Measurements from ENCODE around the gene RBM23.
A peak's percentile ranks its signal among the peaks of the same experiment; 100 is the strongest.
"Not testable (repeated sequence)": the region's sequence is repeated elsewhere in the genome, so short reads cannot be mapped to it uniquely, and the experiment has no call there.

The RBM23 gene

DNA sequence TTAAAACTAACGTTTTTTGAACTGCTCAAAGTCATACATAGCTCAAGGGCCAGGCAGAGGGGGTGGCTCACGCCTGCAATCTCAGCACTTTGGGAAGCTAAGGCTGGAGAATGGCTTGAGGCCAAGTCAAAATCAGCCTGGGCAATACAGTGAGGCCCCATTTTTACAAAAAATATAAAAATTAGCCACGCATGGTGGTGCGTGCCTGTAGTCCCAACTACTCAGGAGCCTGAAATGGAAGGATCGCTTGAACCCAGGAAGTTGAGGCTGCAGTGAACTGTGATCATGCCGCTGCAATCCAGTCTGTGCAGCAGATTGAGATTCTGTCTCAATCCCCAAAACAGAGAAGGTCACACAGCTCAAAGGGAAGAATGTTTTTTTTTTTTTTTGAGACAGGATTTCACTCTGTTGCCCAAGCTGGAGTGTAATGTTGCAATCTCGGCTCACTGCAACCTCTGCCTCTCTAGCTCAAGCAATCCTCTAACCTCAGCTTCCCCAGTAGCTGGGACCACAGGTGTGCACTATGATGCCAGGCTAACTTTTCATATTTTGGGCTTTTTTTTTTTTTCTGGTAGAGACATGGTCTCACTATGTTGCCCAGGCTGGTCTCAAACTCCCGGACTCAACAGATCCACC is 2.9 kb downstream of the RBM23 start:
- DNase-seq = no peak

DNA sequence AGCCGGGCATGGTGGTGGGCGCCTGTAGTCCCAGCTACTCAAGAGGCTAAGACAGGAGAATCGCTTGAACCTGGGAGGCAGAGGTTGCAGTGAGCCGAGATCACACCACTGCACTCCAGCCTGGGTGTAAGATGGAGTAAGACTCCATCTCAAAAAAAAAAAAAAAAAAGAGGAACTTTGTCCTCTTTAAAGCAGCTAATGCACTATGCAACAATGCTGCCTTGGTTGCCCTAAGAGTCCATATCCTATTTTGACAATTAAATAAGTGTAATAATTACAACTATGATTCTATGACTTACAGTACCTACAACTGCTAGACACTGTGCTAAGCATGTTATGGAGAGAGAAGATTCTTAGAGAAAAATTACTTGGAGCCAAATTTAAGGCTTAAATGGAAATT is 4.1 kb downstream of the RBM23 start:
- DNase-seq = not testable (repeated sequence)

DNA sequence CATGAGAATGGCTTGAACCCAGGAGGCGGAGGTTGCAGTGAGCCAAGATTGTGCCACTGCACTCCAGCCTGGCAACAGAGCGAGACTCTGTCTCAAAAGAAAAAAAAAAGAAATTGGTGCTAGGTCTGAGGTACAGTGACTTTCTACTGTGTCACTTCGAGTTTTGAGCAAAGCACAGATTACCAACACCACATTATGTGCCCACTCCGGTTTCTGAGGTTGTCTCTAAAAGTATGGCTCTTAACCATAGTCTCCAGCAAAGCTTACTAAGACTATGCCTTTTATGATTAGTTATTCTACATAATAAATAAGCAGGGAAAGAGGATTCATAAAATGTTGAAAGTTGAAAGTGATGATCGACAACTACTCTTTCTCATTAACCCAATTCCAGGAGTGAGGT is 8.0 kb downstream of the RBM23 start:
- DNase-seq = no peak

DNA sequence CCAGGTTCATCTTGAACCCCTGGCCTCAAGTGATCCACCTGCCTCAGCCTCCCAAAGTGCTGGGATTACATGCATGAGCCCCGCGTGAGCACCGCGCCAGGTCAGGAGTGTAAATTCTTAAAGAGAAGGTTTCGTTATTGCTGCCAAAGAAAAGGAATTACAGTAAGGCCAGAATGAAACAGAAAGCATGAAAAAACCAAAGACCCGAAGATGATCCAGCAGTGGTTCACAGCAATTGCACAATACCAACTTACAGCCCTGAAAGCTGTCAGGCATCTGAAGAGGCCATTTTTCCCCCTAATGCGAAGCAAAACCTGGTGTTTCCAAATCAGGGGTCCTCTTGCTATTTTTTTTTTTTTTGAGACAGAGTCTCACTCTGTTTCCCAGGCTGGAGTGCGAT is 10.3 kb downstream of the RBM23 start:
- DNase-seq = no peak

DNA sequence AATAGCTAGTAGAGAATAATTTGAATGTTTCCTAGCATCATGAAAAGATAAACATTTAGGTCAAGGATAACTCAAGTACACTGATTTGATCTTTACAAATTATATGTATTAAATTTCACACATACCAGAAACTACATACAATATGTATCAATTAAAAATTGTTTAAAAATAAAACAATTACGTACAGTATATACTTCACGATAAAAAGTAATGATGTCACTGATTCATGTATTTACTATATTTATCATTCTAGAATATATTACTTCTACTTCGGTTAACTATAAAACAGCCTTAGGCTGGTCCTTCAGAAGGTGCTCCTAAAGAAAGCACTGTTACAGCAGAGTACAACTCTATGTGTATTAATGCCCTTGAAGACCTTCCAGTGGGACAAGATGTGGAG is 11.5 kb downstream of the RBM23 start:
- DNase-seq = no peak

DNA sequence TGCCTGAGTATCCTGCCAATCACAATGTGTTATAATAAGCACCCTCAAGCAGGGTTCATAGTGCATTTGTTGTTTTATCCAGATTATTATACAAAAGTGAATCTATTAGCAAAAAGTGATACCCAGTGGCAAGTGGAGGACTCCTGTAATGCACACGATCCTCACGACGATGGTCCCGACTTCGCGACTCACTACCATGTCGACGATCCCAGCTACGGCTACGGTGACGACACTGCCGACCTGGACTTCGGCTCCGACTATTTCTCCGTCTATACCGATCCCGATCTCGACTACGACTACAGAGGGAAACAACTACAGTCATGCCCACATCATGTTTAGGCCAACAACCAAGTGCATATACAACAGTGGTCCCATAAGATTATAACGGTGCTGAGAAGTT is 12.9 kb downstream of the RBM23 start:
- DNase-seq = no peak

DNA sequence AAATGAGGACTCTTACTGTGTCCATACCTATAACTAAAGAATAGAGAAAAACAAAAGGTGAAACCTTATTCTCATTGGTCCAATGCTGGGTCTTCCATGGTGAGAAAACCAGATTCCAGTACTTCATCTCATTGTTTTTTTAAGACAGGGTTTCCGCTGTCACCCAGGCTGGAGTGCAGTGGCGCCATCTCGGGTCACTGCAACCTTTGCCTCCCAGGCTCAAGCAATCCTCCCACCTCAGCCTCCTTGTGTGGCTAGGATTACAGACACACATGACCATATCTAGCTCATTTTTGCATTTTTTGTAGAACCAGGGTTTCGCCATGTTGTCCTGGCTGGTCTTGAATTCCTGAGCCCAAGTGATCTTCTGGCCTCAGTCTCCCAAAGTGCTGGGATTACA is 13.3 kb downstream of the RBM23 start:
- no peak for DNase-seq

DNA sequence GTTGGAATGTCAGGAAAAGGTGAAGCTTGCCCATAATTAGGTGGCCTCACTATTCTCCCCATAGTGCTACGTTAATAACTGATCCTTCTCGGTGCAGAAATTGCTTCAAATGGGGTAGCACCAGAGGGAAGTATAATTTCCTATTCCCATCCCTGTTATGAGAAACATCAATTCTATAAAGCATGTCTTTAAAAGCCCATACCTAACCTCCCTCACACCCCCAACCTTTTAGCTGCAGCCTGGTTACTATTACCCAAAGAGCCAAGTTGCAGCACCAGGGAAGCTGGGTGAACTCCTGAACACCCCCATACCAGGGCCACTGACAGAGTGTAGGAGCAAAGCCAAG is 15.2 kb downstream of the RBM23 start:
- DNase-seq = no peak

DNA sequence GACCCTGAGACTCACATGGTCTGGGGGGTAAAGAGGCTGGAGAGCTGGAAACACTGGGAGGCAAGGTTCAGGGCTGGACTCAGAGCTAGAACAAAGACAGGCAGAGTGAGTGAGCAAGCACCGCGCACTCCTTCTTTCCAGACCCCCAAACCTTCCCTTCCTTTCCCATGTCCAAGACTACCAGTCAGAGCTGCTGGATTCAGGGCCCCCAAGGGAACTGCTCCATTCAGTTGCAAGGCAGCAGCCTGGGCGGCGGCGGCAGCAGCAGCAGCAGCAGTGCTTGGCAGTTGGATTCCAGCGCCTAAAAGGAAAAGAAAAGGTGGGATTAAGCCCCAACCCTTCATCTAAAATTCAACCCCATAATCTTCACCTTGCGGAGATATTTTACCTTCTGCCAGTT is 17.1 kb downstream of the RBM23 start:
- no peak for DNase-seq

DNA sequence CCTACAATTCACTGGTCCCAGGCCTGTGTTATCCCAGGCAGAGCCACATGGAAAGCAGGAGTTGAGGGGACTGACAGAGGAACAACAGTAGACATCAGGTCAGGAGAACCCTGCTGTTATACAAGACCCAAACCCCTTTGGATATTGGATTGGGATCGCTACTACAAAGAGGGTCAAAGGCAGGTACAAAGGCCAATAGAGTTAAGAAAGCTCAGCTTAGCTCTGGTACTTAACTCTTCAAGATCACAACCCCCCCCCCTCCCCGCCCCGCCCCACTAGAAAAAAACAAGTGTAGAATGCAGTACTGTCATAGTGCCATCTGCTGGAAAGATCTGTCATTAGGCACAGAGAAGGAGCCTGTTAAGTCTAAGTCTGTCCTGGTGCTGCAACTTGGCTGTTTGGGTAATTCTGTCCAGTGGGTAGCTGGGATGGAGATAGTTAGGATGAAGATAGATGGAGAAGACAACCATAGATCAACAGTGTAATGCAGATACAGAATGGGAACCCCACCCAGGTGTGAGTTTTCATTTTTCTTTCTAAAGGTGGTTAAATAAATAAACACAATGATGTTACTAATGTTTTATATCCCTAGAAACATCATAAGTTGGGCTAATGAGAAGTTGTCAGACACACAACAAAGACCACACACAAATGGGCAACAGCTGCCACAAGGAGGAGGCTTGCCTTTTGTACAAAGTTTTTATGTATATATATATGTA is 18.7 kb downstream of the RBM23 start:
- DNase-seq = no peak

DNA sequence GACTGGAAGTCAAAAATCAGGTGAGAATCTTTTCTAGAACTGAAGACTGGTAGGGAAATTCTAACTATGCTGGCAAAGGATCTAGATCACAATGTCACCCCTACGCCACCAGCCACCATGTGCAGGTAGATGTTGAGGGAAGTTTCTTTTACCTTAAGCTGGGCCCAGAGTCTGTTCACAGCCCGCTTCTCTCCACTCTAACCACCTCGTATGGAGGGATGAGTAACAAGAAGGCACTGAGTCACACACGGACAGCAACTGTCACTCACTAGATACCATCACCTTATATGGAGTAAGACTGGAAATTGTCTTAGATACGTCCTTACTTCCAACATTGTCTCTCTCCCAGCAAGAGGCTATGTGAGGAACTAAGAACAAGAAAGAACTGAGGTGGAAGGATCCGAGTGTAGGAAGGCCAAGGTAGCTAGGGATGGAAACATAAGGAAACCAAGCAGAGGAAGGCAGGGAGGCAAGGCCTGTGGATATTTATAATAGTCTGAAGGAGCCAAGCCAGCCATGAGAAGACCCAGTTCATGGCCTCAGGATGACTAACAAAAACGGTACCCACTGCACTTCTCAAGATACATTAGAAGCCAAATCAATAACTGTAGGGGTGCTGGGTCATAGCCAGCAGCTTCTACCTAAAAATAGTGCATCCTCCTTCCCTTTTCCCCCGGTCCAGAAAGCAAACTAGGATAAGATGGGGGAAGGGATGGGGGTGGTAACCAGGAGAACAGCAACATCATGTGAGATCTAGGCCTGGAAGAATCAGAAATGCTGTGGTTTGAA is 20.5 kb downstream of the RBM23 start:
- DNase-seq = no peak

DNA sequence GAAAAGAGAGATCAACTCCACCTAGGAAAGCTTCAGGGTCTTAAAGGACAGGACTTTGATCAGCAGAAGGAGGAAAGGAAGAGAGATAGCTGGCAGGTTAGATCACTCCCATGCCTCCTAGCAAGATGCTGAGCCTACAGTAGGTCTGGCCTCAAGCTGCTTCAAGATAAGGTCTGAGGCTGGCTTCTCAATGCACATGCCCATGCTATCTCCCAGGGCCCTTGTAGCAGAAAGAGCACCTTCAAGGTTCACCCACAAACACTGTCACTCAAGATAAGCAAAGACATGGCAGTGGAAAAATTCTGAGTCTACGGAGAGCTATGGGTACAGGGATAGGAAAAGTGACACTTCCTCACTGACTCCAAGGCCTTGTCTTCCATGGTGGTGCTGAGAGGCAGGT is 21.6 kb downstream of the RBM23 start:
- no peak for DNase-seq

DNA sequence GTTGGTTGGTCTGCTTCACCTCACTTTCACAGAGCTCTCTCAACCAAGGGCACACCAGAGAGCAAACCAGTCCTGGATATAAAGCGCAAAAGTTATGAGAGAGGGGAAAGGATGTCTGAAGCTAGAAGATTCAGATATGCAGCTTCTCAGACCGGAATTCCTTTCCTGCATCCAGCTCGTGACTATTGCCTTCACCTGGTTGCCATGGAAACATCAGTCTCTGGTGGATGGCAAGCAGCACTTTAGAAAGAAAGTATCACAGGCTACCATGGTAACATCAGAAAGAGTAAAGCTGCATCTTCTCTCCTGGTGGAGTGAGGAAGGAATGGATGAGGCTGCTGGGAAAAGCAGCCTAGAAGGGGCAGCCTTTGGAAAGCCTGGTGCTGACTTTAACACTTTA is 22.2 kb downstream of the RBM23 start:
- no peak for DNase-seq

DNA sequence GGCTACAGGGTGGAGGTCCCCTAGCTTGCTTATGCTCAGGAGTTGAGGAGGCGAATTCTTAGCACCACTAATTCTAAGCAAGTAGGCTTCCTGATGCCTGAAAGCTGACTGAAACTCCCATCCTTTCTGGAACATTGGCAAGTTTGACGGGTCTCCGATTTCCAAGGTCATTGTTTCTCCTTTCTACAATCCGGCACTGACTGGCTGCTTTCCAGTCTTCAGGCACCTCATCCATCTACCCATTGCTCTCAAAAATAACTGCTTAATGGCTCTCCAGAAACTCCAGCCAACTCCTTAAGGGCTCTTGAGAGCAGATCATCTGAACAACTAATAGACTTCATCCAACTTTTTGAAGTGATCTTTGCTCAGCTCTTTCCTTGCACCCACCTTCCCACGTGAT is 22.6 kb downstream of the RBM23 start:
- DNase-seq = no peak

DNA sequence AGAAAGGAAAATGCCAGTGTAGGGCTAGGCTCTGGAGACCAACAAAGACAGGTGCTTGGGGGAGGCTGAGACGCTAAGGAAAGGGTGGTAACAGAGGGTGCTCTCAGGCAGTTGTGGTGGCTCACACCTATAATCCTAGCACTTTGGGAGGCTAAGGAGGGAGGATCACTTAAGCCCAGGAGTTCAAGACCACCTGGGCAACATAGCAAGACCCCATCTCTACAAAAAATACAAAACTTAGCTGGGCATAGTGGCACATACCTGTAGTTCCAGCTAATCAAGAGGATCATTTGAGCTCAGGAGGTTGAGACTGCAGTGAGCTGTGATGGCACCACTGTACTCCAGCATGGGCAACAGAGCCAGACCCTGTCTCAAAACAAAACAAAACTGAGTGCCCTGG is 23.5 kb downstream of the RBM23 start:
- no peak for DNase-seq

DNA sequence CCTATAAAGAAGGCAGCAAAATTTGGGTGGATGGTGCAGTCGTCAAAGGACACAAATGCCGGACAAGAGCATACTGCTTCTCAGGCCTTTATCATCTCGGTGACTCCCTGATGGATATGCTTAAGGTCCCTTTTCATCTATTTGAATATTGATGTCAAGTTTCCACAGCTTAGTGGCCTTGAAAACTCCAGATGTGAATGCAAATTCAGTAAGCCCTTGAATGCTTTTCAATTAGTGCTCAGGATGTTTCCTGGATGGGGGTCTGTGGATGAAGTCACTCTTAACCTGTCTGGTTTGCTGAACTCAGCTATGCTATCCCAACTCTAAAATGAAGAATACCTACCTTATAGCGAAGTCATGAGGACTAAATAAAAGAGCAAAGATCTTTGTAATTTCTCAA is 25.2 kb downstream of the RBM23 start:
- DNase-seq = no peak

DNA sequence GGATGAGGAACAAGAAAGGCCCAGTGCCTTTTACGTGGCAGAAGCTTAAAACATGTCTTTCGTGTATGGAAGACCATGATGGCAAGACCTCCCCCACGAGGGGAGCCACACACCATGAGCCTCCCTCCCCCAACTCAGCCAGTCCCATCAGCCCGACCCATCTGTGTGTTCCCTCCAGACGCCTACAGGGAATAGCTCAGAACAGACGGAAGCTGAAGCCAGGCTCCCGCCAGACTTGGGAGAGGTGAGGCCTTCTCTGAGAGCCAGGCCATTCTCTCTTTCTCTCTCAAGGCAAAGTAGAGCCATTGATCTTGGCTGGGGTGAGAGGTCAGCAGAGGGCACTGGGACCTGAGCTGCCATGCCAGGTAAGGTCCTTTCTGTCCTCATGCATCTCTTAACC is 26.5 kb downstream of the RBM23 start:
- DNase-seq = no peak

DNA sequence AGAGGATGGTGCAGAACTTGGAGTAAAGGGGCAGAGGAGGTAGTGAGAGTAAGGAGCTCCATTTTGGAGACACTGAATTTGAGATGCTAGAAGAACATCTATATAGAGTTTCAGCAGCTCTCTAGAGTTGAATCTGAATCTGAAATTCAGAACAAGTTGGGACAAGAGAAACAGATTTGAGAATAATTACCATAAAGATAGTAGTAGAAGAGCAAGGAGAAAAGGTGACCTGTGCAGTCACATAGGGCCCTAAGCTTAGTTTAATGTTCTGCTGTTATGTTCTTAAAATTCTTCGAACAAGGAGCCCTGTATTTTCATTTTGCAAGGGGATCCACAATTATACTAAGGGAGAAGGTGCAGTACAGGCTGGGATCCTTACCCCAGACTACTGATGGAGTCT is 28.5 kb downstream of the RBM23 start:
- no peak for DNase-seq

DNA sequence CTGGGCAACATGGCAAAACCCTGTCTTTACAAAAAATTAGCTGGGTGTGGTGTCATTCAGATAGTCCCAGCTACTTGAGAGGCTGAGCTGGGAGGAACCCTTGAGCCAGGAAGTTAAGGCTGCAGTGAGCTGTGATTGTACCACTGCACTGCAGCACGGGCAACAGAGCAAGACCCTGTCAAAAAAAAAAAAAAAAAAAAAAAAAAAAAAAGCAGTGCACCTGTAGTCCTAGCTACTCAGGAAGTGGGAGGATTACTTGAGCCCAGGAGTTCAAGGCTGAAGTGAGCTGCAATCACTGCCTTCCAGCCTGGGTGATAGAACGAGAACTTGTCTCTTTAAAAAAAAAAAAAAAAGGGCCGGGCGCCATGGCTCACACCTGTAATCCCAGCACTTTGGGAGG is 30.3 kb downstream of the RBM23 start:
- no peak for DNase-seq

DNA sequence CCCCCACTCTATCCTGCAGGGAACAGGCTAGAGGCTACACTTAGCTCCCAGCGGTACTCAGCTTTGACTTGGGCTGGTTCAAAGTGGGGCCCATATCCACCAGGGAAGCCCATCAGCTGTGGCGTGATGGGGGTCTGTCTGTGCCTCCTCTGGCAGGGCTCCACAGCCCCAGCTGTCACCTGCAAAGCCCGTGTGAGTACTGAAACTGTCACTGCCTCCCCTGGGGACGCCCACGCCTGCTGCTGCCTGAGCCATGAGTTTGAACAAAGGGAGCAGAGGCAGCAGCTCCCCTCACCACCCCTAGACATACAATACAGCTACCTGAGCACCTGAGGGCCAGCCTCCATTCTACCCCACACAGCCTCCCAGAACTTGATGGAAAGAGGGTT is 31.0 kb downstream of the RBM23 start:
- no peak for DNase-seq

DNA sequence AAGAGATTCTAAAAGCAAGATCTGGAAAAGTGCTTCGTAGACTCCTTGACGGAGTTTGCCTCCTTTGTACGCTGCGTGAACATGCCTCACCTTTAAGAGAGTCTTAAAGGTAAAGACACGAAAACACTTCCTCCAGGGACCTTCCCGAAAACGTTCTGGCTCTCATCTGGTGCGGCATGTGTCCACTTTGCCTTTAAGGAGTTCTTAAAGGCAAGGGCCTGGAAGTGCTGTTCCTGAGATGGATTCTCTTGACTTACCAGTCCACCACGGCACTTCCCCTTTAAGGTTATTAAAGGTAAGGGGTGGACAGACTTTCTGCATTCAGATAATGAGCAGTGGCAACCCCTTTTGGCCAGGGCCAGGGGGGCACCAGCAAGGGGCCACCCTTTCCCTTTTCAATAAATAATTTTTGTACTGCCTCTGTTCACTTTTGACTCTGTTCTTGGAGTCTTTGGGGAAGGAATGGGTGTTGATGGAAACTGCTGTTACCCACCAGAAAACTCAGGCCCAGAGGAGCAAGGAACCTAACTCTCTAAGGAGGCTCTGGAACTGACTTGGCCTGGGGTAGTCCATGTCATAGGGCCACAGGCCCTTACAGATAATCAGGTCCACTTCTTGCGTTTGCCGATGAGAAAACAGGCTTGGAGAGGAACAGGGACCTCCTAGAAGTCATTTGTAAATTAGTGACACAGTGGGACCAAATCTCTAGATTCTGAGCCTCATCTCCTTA is 31.5 kb downstream of the RBM23 start:
- no peak for DNase-seq

DNA sequence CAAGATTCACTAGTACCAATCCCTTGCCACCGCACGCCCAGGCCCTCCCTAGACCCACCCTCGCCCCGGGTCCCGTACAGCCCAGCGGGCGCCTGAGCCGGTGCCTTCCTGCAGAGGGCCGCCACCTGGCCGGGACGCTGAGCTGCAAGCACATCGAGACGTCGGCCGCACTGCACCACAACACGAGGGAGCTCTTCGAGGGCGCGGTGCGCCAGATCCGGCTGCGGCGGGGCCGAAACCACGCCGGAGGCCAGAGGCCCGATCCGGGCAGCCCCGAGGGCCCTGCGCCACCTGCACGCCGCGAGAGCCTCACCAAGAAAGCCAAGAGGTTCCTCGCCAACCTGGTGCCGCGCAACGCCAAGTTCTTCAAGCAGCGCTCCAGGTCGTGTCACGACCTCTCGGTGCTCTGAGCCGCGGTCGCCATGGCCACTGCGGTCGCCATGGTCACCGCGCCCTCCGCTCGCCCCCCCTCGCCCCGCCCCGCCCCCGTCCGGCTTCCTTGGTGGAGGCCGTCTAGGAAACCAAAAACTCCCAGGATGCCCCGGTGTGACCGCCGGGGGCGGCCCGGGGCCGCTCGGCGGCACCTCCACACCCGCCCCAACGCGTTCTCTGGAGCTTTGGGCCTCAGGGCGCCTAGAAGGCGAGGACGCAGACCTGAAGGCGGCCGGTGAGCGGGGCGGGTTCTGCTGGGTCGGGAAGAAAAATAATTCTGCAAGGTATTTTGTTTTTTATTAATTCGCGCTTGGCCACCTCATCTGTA is 32.3 kb downstream of the RBM23 start:
- peak; percentile 54 for DNase-seq

DNA sequence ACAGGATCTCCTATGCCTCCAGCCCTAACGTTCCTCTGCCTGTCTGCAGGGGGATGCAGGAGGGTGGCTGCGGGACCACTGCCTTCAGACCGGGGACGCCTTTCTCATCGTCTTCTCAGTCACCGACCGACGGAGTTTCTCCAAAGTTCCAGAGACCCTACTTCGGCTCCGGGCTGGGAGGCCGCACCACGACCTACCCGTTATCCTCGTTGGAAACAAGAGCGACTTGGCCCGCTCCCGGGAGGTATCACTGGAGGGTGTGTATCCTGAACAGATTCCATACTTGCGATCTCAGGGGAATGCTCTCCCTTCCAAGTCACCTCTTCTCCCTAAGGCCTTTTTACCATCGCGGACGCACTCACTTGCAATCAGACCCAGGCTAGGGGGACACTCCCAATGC is 33.0 kb downstream of the RBM23 start:
- DNase-seq = no peak

Measured in activated gamma-delta T cell (primary cell).